ENCODE data around the gene MTHFSD.

The MTHFSD gene

DNA sequence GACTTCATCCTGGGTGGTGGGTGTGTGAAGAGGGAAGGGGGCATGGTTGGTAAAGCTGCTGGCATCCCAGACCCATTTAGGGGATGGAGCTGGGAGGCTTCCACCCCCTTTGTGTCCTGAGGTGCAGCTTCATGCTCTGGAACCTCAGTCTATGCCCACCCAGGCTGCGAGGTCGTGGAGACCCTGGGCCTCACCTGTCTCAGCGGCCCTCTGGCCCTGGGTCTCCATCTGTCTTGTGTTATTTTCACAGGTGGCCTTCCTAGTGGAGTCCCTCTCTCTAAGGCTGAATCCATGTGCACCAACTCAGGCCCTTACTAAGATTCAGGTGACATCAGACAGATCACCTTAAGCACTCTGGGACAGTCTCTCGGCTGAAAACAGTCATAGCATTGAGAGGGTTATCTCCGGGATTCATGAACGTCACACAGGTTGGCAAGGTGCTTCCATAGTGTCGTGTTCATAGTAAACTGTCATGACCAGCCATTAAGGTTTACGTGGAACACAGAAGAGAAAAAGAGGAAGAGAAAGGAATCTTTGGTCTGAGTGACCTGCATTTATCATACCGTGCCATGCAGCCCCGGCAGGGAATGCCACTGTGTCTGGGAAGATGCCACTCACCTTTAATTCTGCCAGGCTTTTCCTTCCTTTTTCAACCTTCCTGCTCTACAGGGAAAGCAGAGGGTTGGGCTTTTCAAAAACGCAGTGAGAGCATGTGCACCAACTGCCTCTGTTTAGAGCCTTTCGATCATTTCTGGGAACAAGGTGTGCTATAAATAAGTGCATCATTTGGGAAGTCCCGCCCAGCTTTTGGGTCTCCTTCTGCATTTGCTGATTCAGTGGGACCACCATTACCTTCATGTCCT is 18.8 kb upstream of the MTHFSD start:
- no peak overlapping the region for H3K23ac ChIP-seq (ENCODE audit: low read length)
- H3K9me3 ChIP-seq (ENCODE audit: insufficient read depth, low read depth, low read length): peaks cover 4% of the 10 kb centered on the region
- no peak overlapping the region for H3K4ac ChIP-seq (ENCODE audit: low read depth, low read length)
- H3K4me1 ChIP-seq (ENCODE audit: control insufficient read depth in 1 of 2, insufficient read depth in 2 of 2, low read length in 2 of 2): peaks cover 22 to 27% of the 10 kb centered on the region in 2 experiments
- H3K18ac ChIP-seq (ENCODE audit: low read length): no peak overlapping the region
- H3K79me2 ChIP-seq (ENCODE audit: control insufficient read depth, insufficient read depth, low read length, poor library complexity): peaks cover 2% of the 10 kb centered on the region
- no peak overlapping the region for H3K4me3 ChIP-seq (ENCODE audit: low read depth, low read length)
- no peak overlapping the region for H2AK5ac ChIP-seq (ENCODE audit: low read length)
- no peaks in the 10 kb centered on the region for H3K36me3 ChIP-seq (ENCODE audit: control insufficient read depth in 1 of 2, insufficient read depth in 2 of 2, low read length in 2 of 2)
- H4K91ac ChIP-seq (ENCODE audit: low read depth, low read length): no peak overlapping the region
- H2BK120ac ChIP-seq (ENCODE audit: insufficient read depth, low read length, poor library complexity): no peak overlapping the region
- WGBS (ENCODE audit: extremely low coverage, insufficient coverage, insufficient read length): no CpG with 5 or more reads among the region's 13 CpGs
- H2BK12ac ChIP-seq (ENCODE audit: low read length): no peak overlapping the region
- no peak overlapping the region for H3K14ac ChIP-seq (ENCODE audit: low read length)
- H3K9ac ChIP-seq (ENCODE audit: low read length): no peak overlapping the region
- peaks cover 8% of the 10 kb centered on the region for H3K79me1 ChIP-seq (ENCODE audit: low read length)
- H4K12ac ChIP-seq (ENCODE audit: low read depth, low read length): no peak overlapping the region
- no peak overlapping the region for H3K4me2 ChIP-seq (ENCODE audit: low read length)
- no peak overlapping the region for H3K27ac ChIP-seq (ENCODE audit: low read depth, low read length)
- H2AFZ ChIP-seq (ENCODE audit: insufficient read depth, low read length, poor library complexity): no peak overlapping the region
- peaks cover 60% of the 10 kb centered on the region for H3K27me3 ChIP-seq (ENCODE audit: insufficient read depth, low read length)
- no peak for DNase-seq
- H4K8ac ChIP-seq (ENCODE audit: low read depth, low read length): no peak overlapping the region
- no peak overlapping the region for H2BK5ac ChIP-seq (ENCODE audit: low read depth, low read length, poor library complexity)

DNA sequence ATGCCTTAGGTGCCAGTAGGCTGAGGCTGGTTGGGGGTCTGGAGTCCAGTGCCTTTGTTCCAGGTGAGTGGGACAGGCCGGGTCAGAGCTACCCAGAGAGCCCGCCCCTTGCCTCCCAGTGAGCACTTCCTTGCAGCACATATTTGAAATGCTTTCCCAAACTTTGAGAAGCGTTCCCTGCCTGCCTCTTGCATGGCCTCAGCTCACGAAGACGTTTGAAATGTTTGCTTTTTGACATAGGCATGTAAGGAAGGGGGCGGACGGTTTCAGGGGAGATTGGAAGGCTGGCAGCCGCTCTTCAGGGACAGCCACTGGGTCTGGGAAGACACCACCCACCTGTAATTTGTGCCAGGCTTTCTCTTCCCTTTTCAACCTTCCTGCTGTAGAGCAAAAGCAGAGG is 18.2 kb upstream of the MTHFSD start:
- Histone ChIP-seq H3K4ac (ENCODE audit: low read depth, low read length) (no peak overlapping the region), H3K79me2 (ENCODE audit: control insufficient read depth, insufficient read depth, low read length, poor library complexity) (peaks cover 2% of the 10 kb centered on the region), H3K18ac (ENCODE audit: low read length) (no peak overlapping the region), H2AK5ac (ENCODE audit: low read length) (no peak overlapping the region), H2BK5ac (ENCODE audit: low read depth, low read length, poor library complexity) (no peak overlapping the region), H3K4me2 (ENCODE audit: low read length) (no peak overlapping the region), H2BK12ac (ENCODE audit: low read length) (no peak overlapping the region), H3K4me3 (ENCODE audit: low read depth, low read length) (no peak overlapping the region), H4K8ac (ENCODE audit: low read depth, low read length) (no peak overlapping the region), H2AFZ (ENCODE audit: insufficient read depth, low read length, poor library complexity) (no peak overlapping the region), H3K14ac (ENCODE audit: low read length) (no peak overlapping the region), H3K9me3 (ENCODE audit: insufficient read depth, low read depth, low read length) (peaks cover 3% of the 10 kb centered on the region), H3K27me3 (ENCODE audit: insufficient read depth, low read length) (peaks cover 61% of the 10 kb centered on the region), H3K79me1 (ENCODE audit: low read length) (peaks cover 8% of the 10 kb centered on the region), H2BK120ac (ENCODE audit: insufficient read depth, low read length, poor library complexity) (no peak overlapping the region), H4K12ac (ENCODE audit: low read depth, low read length) (no peak overlapping the region), H3K9ac (ENCODE audit: low read length) (no peak overlapping the region), H3K23ac (ENCODE audit: low read length) (no peak overlapping the region), H4K91ac (ENCODE audit: low read depth, low read length) (no peak overlapping the region), H3K27ac (ENCODE audit: low read depth, low read length) (no peak overlapping the region), H3K36me3 (ENCODE audit: control insufficient read depth in 1 of 2, insufficient read depth in 2 of 2, low read length in 2 of 2) (no peaks in the 10 kb centered on the region), H3K4me1 (ENCODE audit: control insufficient read depth in 1 of 2, insufficient read depth in 2 of 2, low read length in 2 of 2) (peaks cover 22% of the 10 kb centered on the region in 2 experiments)
- WGBS (ENCODE audit: extremely low coverage, insufficient coverage, insufficient read length): no CpG with 5 or more reads among the region's 8 CpGs
- no peak for DNase-seq

DNA sequence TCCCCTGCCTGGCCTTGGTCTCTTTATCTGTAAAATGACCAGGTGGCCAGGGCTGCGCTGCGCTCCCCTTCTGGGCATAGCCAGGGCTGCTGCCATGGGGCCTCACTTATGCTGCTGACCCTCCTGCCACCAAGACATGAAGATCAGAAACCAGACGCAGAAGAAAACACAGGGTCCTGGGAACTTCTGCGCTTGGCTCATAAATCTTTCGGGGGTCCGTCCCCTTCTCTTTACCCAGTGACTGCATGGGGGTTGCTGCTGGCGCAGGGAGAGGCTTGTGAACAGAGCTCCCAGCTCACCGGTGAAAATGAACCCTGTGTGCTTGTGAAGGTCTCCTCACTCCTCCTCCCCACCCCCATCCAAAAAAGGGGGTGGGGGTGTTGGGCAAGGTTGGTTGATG is 17.6 kb upstream of the MTHFSD start:
- H3K4me1 ChIP-seq (ENCODE audit: control insufficient read depth in 1 of 2, insufficient read depth in 2 of 2, low read length in 2 of 2): peaks cover 22% of the 10 kb centered on the region in 2 experiments
- H2BK12ac ChIP-seq (ENCODE audit: low read length): no peak overlapping the region
- H3K9ac ChIP-seq (ENCODE audit: low read length): no peak overlapping the region
- peaks cover 2% of the 10 kb centered on the region for H3K79me2 ChIP-seq (ENCODE audit: control insufficient read depth, insufficient read depth, low read length, poor library complexity)
- WGBS (ENCODE audit: extremely low coverage, insufficient coverage, insufficient read length): no CpG with 5 or more reads among the region's 8 CpGs
- H3K79me1 ChIP-seq (ENCODE audit: low read length): peaks cover 8% of the 10 kb centered on the region
- H4K91ac ChIP-seq (ENCODE audit: low read depth, low read length): no peak overlapping the region
- H2BK120ac ChIP-seq (ENCODE audit: insufficient read depth, low read length, poor library complexity): no peak overlapping the region
- H3K9me3 ChIP-seq (ENCODE audit: insufficient read depth, low read depth, low read length): peaks cover 3% of the 10 kb centered on the region
- no peak overlapping the region for H3K27ac ChIP-seq (ENCODE audit: low read depth, low read length)
- H3K4me3 ChIP-seq (ENCODE audit: low read depth, low read length): no peak overlapping the region
- H3K23ac ChIP-seq (ENCODE audit: low read length): no peak overlapping the region
- H3K14ac ChIP-seq (ENCODE audit: low read length): no peak overlapping the region
- no peak overlapping the region for H4K8ac ChIP-seq (ENCODE audit: low read depth, low read length)
- no peak overlapping the region for H2AFZ ChIP-seq (ENCODE audit: insufficient read depth, low read length, poor library complexity)
- H3K36me3 ChIP-seq (ENCODE audit: control insufficient read depth in 1 of 2, insufficient read depth in 2 of 2, low read length in 2 of 2): no peaks in the 10 kb centered on the region
- no peak overlapping the region for H2AK5ac ChIP-seq (ENCODE audit: low read length)
- no peak overlapping the region for H3K4me2 ChIP-seq (ENCODE audit: low read length)
- H4K12ac ChIP-seq (ENCODE audit: low read depth, low read length): no peak overlapping the region
- peaks cover 61% of the 10 kb centered on the region for H3K27me3 ChIP-seq (ENCODE audit: insufficient read depth, low read length)
- H3K4ac ChIP-seq (ENCODE audit: low read depth, low read length): no peak overlapping the region
- no peak overlapping the region for H3K18ac ChIP-seq (ENCODE audit: low read length)
- DNase-seq: no peak
- no peak overlapping the region for H2BK5ac ChIP-seq (ENCODE audit: low read depth, low read length, poor library complexity)

DNA sequence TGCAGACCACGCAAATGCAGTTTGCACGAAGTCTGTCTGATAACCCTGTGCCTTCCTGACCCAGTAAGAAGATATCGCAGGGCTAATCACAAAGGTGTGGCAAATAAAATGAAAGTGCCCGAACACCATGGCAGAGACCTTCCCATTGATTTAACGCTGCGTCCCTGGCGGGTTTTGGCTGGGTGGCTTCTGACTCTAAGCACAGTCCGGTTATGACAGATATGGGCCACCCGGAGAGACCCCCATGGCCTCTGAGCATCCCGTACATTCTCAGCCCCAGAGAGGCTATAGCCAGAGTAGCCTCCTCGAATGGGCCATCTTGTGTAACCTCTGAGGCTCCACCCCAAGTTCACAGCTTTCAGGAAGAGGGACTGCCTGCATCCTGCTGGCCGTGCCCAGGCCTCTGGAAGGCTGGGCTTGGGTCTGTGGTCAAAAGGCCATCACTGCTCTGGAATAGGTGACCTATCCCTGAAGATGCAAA is 17.0 kb upstream of the MTHFSD start:
- Histone ChIP-seq H3K4me1 (ENCODE audit: control insufficient read depth in 1 of 2, insufficient read depth in 2 of 2, low read length in 2 of 2) (peaks cover 22 to 25% of the 10 kb centered on the region in 2 experiments), H3K27me3 (ENCODE audit: insufficient read depth, low read length) (peaks cover 61% of the 10 kb centered on the region), H2BK5ac (ENCODE audit: low read depth, low read length, poor library complexity) (no peak overlapping the region), H3K9me3 (ENCODE audit: insufficient read depth, low read depth, low read length) (peaks cover 3% of the 10 kb centered on the region), H3K18ac (ENCODE audit: low read length) (no peak overlapping the region), H2BK12ac (ENCODE audit: low read length) (no peak overlapping the region), H3K79me2 (ENCODE audit: control insufficient read depth, insufficient read depth, low read length, poor library complexity) (peaks cover 2% of the 10 kb centered on the region), H4K8ac (ENCODE audit: low read depth, low read length) (no peak overlapping the region), H3K4me3 (ENCODE audit: low read depth, low read length) (no peak overlapping the region), H4K91ac (ENCODE audit: low read depth, low read length) (no peak overlapping the region), H3K79me1 (ENCODE audit: low read length) (peaks cover 8% of the 10 kb centered on the region), H2AFZ (ENCODE audit: insufficient read depth, low read length, poor library complexity) (no peak overlapping the region), H3K9ac (ENCODE audit: low read length) (no peak overlapping the region), H2BK120ac (ENCODE audit: insufficient read depth, low read length, poor library complexity) (no peak overlapping the region), H3K14ac (ENCODE audit: low read length) (no peak overlapping the region), H3K36me3 (ENCODE audit: control insufficient read depth in 1 of 2, insufficient read depth in 2 of 2, low read length in 2 of 2) (no peaks in the 10 kb centered on the region), H3K4me2 (ENCODE audit: low read length) (no peak overlapping the region), H3K23ac (ENCODE audit: low read length) (no peak overlapping the region), H3K4ac (ENCODE audit: low read depth, low read length) (no peak overlapping the region), H3K27ac (ENCODE audit: low read depth, low read length) (no peak overlapping the region), H4K12ac (ENCODE audit: low read depth, low read length) (no peak overlapping the region), H2AK5ac (ENCODE audit: low read length) (no peak overlapping the region)
- WGBS (ENCODE audit: extremely low coverage, insufficient coverage, insufficient read length): no CpG with 5 or more reads among the region's 12 CpGs
- no peak for DNase-seq

Measured in trophoblast cell (in vitro differentiated cells and primary cell).